Activated effector memory CD4-positive, alpha-beta T cell treated with anti-CD3 and anti-CD28 coated beads, Interleukin-2, amount 50 U/mL, for 16 hours (primary cell): ENCODE measurements around the gene AGFG2.
A peak's percentile ranks its signal among the peaks of the same experiment; 100 is the strongest.
"Not testable (repeated sequence)": the region's sequence is repeated elsewhere in the genome, so short reads cannot be mapped to it uniquely, and the experiment has no call there.

Source experiments
- DNase-seq: peaks from one replicate; pipeline ENCODE4 v3.0.0-alpha.2; 2020

The AGFG2 gene

DNA sequence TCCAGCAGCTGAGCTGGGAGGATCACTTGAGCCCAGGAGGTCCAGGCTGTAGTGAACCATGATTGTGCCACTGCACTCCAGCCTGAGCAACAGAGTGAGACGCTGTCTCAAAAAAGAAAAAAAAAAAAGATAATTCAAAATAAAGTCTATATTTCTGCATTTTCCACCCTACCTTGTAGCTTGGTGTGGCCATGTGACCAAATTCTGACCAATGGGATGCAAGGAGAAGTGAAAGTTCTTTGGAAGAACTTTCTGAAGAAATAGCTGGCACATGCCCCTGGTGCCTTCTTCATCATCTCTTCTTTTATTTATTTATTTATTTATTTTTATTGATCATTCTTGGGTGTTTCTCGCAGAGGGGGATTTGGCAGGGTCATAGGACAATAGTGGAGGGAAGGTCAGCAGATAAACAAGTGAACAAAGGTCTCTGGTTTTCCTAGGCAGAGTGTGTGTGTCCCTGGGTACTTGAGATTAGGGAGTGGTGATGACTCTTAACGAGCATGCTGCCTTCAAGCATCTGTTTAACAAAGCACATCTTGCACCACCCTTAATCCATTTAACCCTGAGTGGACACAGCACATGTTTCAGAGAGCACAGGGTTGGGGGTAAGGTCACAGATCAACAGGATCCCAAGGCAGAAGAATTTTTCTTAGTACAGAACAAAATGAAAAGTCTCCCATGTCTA, 17.0 kb upstream of the AGFG2 start:
- DNase-seq, result not testable (repeated sequence)

DNA sequence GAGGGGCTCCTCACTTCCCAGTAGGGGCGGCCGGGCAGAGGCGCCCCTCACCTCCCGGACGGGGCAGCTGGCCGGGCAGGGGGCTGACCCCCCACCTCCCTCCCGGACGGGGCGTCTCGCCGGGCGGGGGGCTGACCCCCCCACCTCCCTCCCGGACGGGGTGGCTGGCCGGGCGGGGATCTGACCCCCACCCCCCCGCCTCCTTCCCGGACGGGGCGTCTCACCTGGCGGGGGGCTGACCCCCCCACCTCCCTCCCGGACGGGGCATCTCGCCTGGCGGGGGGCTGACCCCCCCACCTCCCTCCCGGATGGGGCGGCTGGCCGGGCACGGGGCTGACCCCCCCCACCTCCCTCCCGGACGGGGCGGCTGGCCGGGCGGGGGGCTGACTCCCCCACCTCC, 15.8 kb upstream of the AGFG2 start:
- not testable (repeated sequence) for DNase-seq

DNA sequence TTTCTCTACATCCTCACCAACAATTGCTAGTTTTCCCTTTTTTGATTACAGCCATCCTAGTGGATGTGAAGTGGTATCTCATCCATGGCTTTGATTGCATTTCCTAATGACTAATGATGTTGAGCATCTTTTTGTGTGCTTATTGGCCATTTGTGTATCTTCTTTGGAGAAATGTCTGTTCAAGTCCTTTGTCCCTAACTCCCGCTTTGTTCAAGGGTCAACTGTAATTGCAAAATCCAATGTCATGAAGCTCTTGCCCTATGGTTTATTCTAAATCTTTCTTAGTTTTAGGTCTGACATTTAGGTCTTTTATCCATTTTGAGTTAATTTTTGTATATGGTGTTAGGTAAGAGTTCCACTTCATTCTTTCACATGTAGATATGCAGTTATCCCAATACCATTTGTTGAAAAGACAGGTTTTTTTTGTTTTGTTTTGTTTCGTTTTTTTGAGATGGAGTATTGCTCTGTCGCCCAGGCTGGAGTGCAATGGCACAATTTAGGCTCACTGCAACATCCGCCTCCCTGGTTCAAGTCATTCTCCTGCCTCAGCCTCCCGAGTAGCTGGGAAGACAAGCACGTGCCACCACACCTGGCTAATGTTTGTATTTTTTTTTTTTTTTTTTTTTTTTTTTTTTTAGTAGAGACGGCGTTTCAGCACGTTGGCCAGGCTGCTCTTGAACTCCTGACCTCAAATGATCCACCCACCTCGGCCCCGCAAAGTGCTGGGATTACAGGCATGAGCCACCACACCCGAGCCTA, 10.7 kb upstream of the AGFG2 start:
- not testable (repeated sequence) for DNase-seq

DNA sequence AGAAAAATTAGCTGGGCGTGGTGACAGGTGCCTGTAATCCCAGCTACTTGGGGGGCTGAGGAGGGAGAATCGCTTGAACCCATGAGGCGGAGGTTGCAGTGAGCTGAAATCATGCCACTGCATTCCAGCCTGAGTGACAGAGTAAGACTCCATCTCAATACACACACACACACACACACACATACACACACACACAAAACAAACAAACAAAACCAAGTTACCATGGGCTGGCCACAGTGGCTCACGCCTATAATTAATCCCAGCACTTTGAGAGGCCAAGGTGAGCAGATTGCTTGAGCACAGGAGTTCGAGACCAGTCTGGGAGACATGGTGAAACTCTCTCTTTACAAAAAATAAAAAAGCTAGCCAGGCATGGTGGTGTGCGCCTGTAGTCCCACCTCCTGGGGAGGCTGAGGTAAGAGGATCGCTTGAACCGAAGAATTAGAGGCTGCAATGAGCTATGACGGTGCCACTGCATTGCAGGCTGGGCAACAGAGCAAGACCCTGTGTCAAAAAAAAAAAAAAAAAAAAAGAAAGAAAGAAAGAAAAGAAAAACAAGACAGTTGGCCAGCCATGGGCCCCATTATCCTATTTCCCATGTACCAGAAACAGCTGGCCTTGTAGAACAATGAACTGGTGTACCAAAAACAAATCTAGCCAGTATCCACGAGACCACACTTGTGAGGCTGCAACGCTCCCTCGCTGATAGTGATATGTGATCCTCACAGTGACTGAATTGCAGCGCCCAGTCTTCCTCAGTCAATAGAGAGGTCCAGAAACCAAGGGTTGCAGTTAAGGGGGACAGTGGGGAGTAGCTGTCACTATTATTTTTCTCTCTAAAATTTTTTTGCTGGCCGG, 6.6 kb upstream of the AGFG2 start:
- no peak for DNase-seq

DNA sequence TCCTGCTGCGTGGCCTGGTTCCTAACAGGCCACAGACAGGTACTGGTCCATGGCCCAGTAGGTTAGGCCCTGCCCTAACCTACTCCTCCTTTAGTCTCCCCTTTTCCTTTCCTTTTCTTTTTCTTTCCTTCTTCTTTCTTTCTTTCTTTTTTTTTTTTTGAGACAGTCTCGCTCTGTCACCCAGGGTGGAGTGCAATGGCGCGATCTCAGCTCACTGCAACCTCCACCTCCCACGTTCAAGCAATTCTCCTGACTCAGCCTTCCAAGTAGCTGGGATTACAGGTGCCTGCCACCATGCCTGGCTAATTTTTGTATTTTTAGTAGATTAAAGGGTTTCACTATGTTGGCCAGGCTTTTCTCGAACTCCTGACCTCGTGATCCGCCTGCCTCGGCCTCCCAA, 3.0 kb upstream of the AGFG2 start:
- DNase-seq, result not testable (repeated sequence)

DNA sequence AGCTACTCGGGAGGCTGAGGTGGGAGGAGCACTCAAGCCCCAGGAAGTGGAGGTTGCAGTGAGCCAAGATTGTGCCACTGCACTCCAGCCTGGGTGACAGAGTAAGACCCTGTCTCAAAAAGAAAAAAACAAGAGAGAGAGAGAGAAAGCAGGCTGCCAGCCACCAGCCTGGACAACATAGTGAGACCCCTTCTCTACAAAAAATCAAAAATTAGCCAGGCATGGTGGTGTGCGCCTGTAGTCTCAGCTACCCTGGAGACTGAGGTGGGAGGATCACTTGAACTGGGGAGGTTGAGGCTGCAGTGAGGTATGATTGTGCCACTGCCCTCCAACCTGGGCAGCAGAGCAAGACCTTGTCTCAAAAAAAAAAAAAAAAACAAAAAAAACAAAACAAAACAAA, 2.3 kb upstream of the AGFG2 start:
- DNase-seq, result not testable (repeated sequence)

DNA sequence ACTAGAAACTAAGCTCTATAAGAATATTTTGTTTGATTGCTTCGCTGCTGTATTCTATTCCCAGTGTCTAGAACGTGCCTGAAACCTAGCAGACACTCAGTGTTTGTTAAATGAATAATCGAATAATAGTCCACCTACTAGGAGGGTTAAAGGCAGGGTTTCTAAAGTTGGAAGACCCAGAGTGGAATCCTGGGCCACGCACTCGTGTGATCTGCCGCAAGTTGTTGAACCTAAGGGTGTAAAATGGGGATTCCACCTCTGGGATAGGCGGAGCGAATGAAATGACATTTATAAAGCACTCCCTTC, 702 bp upstream of the AGFG2 start:
- DNase-seq, result no peak

DNA sequence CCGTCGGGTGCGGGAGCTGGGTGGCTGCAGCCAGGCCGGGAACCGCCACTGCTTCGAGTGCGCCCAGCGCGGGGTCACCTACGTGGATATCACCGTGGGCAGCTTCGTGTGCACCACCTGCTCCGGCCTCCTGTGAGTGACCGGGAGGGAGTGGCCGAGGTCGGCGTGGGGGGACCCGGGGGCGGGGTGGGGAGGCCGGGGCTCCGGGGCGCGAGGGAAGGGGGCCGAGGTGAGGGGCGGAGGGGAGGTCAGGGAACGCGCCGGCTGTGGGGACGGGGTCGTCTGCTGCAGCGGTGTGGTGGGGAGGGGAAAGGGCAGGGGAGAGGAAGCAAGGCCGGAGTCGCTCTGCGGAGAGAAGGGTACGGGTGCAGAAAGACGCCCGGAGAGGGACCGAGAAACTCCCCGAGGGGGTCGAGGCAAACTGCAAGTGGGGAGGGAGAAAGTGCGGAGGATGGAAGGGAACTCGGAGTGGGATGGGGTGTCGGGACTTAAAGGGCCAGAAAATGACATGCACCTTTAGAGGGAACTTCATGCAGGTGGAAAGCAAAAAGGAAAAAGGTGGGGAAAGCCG, 518 bp downstream of the AGFG2 start:
- no peak for DNase-seq

DNA sequence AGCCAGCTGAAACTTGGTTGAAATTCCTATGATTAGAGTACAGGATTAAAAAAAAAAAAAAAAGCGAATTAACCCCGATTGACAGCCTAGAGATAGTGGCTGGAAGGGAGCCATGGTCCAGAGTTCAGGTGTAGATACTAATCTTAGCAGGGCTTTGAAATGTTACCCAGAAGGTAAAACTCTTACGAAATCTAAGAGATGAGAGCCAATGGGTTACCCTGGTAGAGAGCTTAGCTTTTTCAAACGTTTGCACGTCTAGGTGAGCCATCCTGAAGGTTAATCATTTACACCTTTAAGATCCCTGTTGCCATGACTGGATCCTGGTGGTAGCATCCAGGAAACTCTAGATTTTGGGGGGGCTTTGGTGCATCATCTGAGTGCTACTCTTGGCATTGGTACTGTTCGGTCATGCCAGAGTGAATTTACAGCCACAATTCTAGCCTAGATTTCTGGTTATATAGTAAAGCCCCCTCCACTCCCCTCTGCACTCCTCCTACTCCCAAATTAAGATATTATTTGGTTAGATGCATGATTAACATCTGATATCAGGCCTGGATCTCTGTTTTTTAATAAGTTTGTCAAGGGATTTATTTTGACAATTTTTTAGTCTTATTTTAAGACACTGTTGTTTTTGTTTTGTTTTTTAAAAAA, 1.2 kb downstream of the AGFG2 start:
- DNase-seq, result no peak

DNA sequence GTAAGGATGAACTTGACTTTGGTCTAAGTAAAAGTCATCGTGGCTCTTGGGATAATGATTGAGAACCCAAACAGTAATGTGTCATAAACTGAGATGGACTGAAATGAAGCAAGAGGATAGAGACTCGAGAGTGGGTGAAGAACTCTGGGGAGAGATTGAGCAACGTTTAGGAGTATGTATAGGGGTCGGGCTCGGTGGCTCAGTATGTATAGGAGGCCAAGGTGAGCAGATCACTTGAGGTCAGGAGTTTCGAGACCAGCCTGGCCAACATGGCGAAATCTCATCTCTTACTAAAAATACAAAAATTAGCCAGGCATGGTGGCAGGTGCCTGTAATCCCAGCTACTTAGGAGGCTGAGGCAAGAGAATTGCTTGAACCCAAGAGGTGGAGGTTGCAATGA, 2.3 kb downstream of the AGFG2 start:
- DNase-seq, result not testable (repeated sequence)

DNA sequence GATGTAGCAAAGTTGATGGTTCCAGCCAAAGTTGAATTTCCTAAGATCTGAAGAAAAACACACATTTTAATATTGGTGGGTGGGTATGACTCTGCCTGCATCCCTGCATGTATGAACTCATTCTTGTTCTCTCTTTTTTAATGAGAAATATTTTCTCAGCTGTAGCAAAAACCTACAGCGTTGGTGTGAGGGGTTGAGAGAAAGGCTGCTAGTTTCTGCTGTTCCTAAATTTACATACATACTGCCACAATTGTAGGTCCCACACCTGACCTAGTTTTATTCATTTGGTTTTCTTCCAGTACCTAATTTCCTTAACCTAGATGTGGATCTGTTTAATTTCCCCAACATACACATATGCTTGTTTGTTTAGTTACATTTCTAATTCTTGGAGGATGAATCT, 4.6 kb downstream of the AGFG2 start:
- DNase-seq, result no peak

DNA sequence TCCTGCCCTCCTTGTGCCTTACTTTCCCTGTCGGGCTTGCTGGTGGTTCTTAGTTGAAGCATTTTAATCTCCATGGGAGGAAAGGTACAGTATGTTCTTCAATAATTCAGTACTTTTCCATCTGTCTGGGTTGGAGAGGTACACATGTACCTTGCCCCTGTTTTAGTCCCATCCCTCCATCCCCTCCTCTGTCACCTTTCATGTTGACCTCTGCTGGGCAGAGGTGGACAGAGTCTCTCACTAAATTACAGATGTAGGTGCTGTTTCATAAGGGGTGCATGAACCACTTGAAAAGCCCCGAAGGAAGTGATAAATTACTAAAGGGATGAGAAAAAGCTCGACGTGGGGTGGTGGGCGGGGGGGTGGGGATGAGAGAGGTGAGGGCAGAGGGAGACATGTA, 5.4 kb downstream of the AGFG2 start:
- no peak for DNase-seq

DNA sequence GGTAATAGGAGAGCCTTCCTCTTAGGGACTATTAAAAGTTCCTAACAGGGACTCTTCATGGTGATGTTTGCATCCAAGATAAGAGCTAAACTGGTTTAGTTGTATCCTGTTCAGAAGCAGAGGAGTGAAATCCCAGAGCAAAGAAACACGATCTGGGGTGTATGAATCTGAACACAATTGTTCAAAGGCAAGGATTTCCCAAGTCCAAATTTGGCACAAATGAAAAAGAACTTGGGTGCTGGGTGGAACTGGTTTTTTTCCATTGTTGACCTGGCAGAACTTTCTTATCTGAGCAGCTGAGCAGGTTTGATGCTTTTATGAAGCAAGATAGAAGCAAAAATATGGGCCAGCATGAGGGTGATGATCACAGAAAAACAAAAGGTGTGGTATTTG, 6.0 kb downstream of the AGFG2 start:
- DNase-seq, result no peak

DNA sequence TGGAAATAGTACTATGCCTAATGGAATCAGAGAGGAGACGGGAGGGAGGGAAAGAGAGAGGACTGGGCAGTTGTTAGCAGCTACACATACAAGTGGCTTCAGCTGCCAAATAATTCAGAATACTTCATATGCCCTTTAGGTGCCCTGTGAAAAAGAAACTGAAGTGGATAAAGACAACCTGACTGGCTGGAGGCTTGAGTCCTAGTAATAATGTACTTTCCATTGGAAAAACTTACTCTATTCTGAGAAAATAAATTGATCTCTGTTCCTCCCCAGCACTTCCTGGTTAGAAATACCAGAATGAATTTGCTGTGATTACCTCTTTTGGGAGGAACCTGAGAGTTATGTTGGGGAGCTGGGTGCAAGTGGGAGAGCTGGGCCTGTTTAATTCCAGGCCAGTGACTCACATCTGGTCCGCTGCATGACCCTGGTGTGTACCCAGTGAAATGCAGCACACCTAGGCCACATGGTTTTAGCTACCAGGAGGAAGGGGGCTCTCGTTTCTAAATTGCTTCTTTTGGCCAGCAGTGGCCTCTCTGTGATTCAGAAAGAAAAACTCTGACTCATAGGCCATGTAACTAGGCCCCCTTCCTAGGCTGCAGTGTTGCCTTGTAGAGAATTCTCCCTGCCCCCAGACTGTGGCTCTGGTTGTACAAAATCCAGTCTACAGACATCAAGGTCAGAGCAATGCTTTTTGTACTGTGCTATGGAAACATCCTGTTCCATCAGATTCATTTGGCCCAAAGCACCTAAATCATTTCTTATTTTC, 6.5 kb downstream of the AGFG2 start:
- peak; percentile 79 for DNase-seq

DNA sequence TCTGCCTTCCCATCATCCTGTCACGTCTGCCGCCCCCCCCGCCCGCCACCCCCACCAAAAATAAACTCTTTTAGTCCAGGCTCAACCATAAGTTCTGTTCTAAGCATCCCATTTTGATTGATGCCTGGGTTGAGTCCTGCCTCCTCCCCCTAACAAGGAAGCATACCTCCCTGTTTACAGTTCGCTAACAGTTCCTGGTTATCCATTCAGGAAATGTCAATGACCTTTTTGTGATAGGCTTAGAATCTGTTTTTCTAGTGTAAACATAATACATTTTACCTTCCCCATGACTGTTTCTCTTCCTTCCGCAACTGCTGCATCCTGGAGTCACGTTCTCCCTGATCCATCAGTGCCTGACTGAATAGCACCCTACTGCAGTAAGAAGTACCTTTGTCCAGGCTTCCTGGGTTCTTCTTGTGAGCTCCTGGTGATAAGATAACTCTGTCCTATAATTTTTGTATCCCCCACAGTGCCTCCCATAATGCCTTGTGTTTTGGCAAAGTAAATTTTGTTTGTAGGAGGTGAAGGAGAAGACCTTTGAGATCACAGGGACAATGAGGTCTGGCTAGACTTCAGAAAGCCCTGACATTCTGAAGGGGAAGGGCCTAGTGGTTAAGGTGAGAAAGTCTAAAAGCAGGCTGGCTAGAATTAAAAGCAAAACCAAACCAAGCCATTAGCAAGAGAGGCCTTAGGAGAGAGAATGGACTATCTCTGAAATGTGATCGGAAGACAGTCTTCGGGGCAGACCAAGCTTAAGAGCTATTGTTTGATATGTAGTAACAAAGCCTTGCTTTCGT, 7.3 kb downstream of the AGFG2 start:
- no peak for DNase-seq

DNA sequence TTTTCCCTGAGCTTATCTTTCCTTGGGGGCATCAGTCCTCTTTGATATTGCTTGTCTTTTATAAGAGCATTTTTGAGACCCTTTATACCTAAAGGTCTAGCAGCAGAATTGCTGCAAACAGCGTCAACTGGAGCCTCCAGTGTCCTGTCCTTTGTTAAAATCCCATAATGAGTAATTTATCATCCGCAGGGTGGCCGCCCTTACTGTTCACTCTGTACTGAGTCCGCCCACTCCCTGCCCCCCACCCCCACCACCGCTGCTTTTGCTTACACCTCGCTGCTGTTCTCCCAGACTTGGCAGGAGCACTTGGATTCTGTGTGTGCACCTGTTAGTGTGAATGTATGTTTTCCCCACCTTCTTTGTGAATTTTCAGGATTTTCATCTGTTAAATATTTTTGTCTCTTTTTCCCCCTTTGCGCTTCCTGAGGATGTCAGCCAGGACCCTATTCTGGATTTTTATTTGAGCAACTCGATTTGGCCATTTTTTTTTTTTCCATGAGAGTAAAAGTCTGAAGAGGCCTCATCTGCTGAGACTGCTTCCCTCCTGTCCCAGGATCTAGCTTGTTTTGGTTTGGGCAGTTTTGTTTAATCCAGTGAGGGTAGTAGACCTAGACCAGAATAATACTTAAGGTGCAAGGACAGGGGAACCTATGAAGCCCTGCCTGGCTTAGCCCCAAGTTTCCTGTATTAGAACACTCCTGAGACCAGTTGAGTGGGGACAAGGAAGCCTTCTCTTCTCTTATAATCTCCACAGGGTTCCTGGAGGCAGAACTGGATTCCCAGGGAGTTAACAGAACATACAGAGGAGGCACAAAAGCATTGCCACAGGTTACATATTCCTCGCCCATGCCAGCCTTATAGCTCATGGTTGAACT, 8.2 kb downstream of the AGFG2 start:
- no peak for DNase-seq

DNA sequence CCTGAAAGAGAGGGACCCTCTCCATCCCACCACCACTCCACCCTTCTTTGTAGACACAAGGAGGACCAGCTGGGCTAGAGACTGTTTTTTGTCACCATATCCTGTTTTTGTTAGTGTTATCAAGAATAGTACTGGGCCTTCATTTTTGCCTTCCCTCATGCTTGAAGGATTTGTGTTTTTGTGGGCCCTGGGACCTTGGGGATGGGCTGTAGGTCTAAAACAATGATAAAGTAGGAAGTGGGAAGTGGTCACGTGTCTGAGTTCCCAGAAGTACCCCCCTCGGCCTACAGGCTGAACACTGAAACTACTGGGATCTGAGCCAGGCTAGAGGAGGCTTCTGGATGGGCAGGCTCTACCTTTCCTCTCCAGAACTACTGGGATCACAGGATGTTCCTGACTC, 8.9 kb downstream of the AGFG2 start:
- no peak for DNase-seq

DNA sequence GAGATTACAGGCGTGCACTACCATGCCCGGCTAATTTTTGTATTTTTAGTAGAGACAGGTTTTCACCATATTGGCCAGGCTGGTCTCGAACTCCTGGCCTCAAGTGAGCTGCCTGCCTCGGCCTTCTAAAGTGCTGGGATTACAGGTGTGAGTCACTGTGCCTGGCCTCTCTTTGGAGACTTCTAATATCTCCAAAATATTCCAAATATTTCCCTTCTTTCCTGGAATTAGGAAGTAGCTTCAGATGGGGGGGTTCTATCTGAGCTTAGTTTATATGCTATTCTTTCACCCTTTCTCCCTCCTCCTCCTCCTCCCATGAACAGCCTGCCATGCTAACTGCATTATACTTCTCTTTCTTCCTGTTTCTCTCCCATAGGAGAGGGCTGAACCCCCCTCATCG, 9.4 kb downstream of the AGFG2 start:
- DNase-seq, result not testable (repeated sequence)

DNA sequence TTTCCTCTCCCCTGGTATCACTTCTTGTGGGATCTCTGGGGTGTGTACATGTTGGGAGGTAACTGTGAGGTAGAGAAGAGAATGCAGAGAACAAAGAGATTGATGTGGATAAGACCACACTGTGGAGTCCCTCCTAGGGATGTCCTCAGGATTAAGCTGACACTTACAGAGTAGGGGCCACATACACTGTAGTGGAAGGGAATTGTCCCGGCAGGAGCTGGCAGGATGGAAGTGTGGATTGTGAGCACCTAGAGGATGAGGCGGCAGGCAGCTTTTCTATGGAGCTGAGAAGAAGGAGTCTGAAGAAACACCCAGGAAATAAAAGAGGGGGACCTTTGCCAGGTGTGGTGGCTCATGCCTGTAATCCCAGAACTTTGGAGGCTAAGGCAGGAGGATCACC, 13.5 kb downstream of the AGFG2 start:
- DNase-seq, result no peak

DNA sequence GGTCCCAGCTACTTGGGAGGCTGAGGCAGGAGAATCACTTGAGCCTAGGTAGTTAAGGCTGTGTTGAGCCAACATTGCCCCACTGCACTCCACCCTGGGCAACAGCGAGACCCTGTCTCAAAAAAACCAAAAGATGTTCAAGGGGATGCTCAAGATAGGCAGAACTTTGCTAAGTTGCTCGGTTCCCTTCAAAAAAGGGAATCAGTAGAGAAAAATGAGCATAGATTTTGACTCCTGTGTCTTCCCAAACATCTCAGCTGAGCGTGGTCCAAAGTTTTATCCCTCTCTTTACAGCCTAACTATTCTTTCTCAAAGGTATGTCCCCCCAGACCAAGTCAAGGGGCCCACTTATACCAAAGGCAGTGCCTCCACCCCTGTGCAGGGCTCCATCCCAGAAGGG, 14.0 kb downstream of the AGFG2 start:
- no peak for DNase-seq
